NCI-H2171 treated with DMSO at 0.1 percent for 48 hours (cell line): Measurements from ENCODE around the gene SHISA7.

ENCODE experiments used
- DNase-seq: peaks from one replicate; lab custom pipeline; 2025; lab: John Stamatoyannopoulos, UW

Gene SHISA7

GRCh38 chr19:55482156-55482961 is 39.3 kb upstream of the SHISA7 start:
- no peak for DNase-seq

- DNase-seq = no peak
These were observed 38.7 kb upstream of the SHISA7 start for GRCh38 chr19:55481794-55482155.

GRCh38 chr19:55481148-55481793 is 38.2 kb upstream of the SHISA7 start:
- DNase-seq = no peak

GRCh38 chr19:55479451-55480230 is 36.5 kb upstream of the SHISA7 start:
- no peak for DNase-seq

- no peak for DNase-seq
These were observed 35.9 kb upstream of the SHISA7 start for GRCh38 chr19:55479045-55479444.

- DNase-seq = no peak
These were observed 35.3 kb upstream of the SHISA7 start for GRCh38 chr19:55478364-55478763.

GRCh38 chr19:55477905-55478304 is 34.8 kb upstream of the SHISA7 start:
- DNase-seq = no peak

- DNase-seq = peak; percentile 97
These were observed 33.1 kb upstream of the SHISA7 start, which contains the start of gene ZNF628 for GRCh38 chr19:55476100-55476775. TSS of gene ZNF628 (plus strand) at chr19:55476617. CDS start at chr19:55479911, 3,294 bp downstream.

GRCh38 chr19:55474269-55475265 is 31.5 kb upstream of the SHISA7 start:
- no peak for DNase-seq

GRCh38 chr19:55473225-55474012 is 30.3 kb upstream of the SHISA7 start:
- DNase-seq = no peak

GRCh38 chr19:55472463-55472862 is 29.4 kb upstream of the SHISA7 start:
- no peak for DNase-seq

- DNase-seq = no peak
These were observed 28.2 kb upstream of the SHISA7 start for GRCh38 chr19:55471266-55471665.

- no peak for DNase-seq
These were observed 24.9 kb upstream of the SHISA7 start for GRCh38 chr19:55468054-55468393.

GRCh38 chr19:55467236-55468053 is 24.3 kb upstream of the SHISA7 start:
- DNase-seq = no peak

- no peak for DNase-seq
These were observed 23.1 kb upstream of the SHISA7 start for GRCh38 chr19:55466241-55466614.

GRCh38 chr19:55465460-55466240 is 22.6 kb upstream of the SHISA7 start:
- DNase-seq = no peak

GRCh38 chr19:55464662-55465054 is 21.6 kb upstream of the SHISA7 start, which contains the start of gene C19orf85:
TSS of gene C19orf85 (minus strand) at chr19:55464751. CDS start at chr19:55464554, 197 bp downstream.
- no peak for DNase-seq

GRCh38 chr19:55464039-55464661 is 21.1 kb upstream of the SHISA7 start:
- DNase-seq = no peak
